Measurements from ENCODE around the gene GULP1.
"Not testable (repeated sequence)": the region's sequence is repeated elsewhere in the genome, so short reads cannot be mapped to it uniquely, and the experiment has no call there.

- TF ChIP-seq CTCF (IDR thresholded peaks at IDR 0.05; ENCODE audit: borderline replicate concordance, extremely low read depth, low read length, poor library complexity, severe bottlenecking); EZH2 (IDR thresholded peaks at IDR 0.05; ENCODE audit: borderline replicate concordance, low read depth, low read length, severe bottlenecking): not testable (repeated sequence)
Observed at GRCh38 chr2:188559455-188559854, 267.8 kb downstream of the GULP1 start.

Measured in DND-41 (cell line).